OCI-LY1 (cell line): ENCODE measurements around the gene ZNF575.
"Not testable (repeated sequence)": the region's sequence is repeated elsewhere in the genome, so short reads cannot be mapped to it uniquely, and the experiment has no call there.

Experiments
- H2AFZ ChIP-seq: fragments of 200-600 bp; sonication (generic), shearing (Covaris generic); 2 replicates; pipeline ENCODE4 v1.6.0; 2014; ENCODE audit warnings: antibody characterized with exemption, mild to moderate bottlenecking, low read length
- H3F3A ChIP-seq: fragments of 200-600 bp; sonication (generic), shearing (Covaris generic); 2 replicates; pipeline ENCODE4 v1.6.0; 2014; ENCODE audit warnings: mild to moderate bottlenecking, antibody characterized with exemption, low read length, moderate library complexity; ENCODE audit not compliant: insufficient read depth
- H3K27ac ChIP-seq: fragments of 200-600 bp; sonication (generic); 2 replicates; pipeline ENCODE4 v1.5.1; 2014; ENCODE audit warnings: low read length, mixed run types, mild to moderate bottlenecking, low read depth; ENCODE audit not compliant: poor library complexity, severe bottlenecking
- H3K27me3 ChIP-seq: fragments of 200-600 bp; sonication (generic); 2 replicates; pipeline ENCODE4 v1.6.0; 2014; ENCODE audit warnings: antibody characterized with exemption, mild to moderate bottlenecking, low read length, moderate library complexity; ENCODE audit not compliant: insufficient read depth
- H3K36me3 ChIP-seq: fragments of 200-600 bp; sonication (generic); 2 replicates; pipeline ENCODE4 v1.6.1; 2014; ENCODE audit warnings: mild to moderate bottlenecking, antibody characterized with exemption, low read length, moderate library complexity, mixed read lengths; ENCODE audit not compliant: insufficient read depth
- H3K4me1 ChIP-seq: fragments of 200-600 bp; sonication (generic); 2 replicates; pipeline ENCODE4 v1.5.1; 2014; ENCODE audit warnings: mild to moderate bottlenecking, low read length, moderate library complexity; ENCODE audit not compliant: insufficient read depth, severe bottlenecking
- H3K4me2 ChIP-seq: fragments of 200-600 bp; sonication (generic), shearing (Covaris generic); 2 replicates; pipeline ENCODE4 v1.6.1; 2014; ENCODE audit warnings: low read length
- H3K4me3 ChIP-seq: fragments of 200-600 bp; sonication (generic); 2 replicates; pipeline ENCODE4 v1.5.1; 2014; ENCODE audit warnings: low read length, low read depth, mild to moderate bottlenecking, mixed read lengths; ENCODE audit not compliant: poor library complexity, severe bottlenecking
- H3K79me2 ChIP-seq: fragments of 200-600 bp; shearing (Covaris generic); 2 replicates; pipeline ENCODE4 v1.6.1; 2016; ENCODE audit warnings: mixed run types, low read length, mixed read lengths; ENCODE audit not compliant: insufficient read depth
- H3K9ac ChIP-seq: fragments of 200-600 bp; sonication (generic), shearing (Covaris generic); 2 replicates; pipeline ENCODE4 v1.6.1; 2014; ENCODE audit warnings: mild to moderate bottlenecking, low read length, mixed read lengths
- H3K9me2 ChIP-seq: fragments of 200-600 bp; sonication (generic), shearing (Covaris generic); 2 replicates; pipeline ENCODE4 v1.6.1; 2014; ENCODE audit warnings: low read depth, mild to moderate bottlenecking, low read length, mixed read lengths
- H3K9me3 ChIP-seq: fragments of 200-600 bp; shearing (Covaris generic); 2 replicates; pipeline ENCODE4 v1.6.1; 2014; ENCODE audit warnings: low read length, mixed read lengths
- H4K20me1 ChIP-seq: fragments of 200-600 bp; sonication (generic), shearing (Covaris generic); 2 replicates; pipeline ENCODE4 v1.6.0; 2016; ENCODE audit warnings: mild to moderate bottlenecking, low read length; ENCODE audit not compliant: insufficient read depth
- CTCF ChIP-seq: fragments of 200-600 bp; sonication (generic), shearing (Covaris generic); IDR thresholded peaks from 2 replicates; pipeline ENCODE4 v1.5.1; 2017; ENCODE audit warnings: mild to moderate bottlenecking, antibody characterized with exemption, low read length, moderate library complexity, mixed read lengths
- EZH2 ChIP-seq: fragments of 200-600 bp; sonication (generic), shearing (Covaris generic); IDR thresholded peaks from 2 replicates; pipeline ENCODE4 v1.8.0; 2017; ENCODE audit warnings: borderline replicate concordance, mixed run types, mild to moderate bottlenecking, antibody characterized with exemption, low read length, moderate library complexity, mixed read lengths

Gene ZNF575

GRCh38 chr19:43511324-43511723, 21.7 kb upstream of the ZNF575 start:
- Histone ChIP-seq H3K27me3 (no peaks in the 10 kb centered on the region), H2AFZ (no peak overlapping the region), H3K79me2 (no peaks in the 10 kb centered on the region), H3K4me3 (no peak overlapping the region), H3K9ac (no peak overlapping the region), H3K36me3 (no peaks in the 10 kb centered on the region), H3K9me2 (no peaks in the 10 kb centered on the region), H4K20me1 (no peaks in the 10 kb centered on the region), H3K4me2 (no peak overlapping the region), H3K27ac (no peak overlapping the region), H3K4me1 (no peaks in the 10 kb centered on the region), H3K9me3 (no peaks in the 10 kb centered on the region), H3F3A (no peaks in the 10 kb centered on the region)
- TF ChIP-seq EZH2: no peak
- TF ChIP-seq CTCF: no peak

GRCh38 chr19:43512399-43512798, 20.6 kb upstream of the ZNF575 start:
- H3K4me1 ChIP-seq, H3K4me3 ChIP-seq, H3F3A ChIP-seq, H3K9me2 ChIP-seq, H3K9ac ChIP-seq, H3K4me2 ChIP-seq, H3K9me3 ChIP-seq, H3K36me3 ChIP-seq, H3K79me2 ChIP-seq, H2AFZ ChIP-seq, H3K27ac ChIP-seq, H3K27me3 ChIP-seq, H4K20me1 ChIP-seq: not testable (repeated sequence)

GRCh38 chr19:43518051-43518450, 14.9 kb upstream of the ZNF575 start:
- Histone ChIP-seq H3K4me2 (no peak overlapping the region), H3K79me2 (no peaks in the 10 kb centered on the region), H3K9ac (no peak overlapping the region), H2AFZ (no peak overlapping the region), H3K9me2 (no peaks in the 10 kb centered on the region), H3K36me3 (no peaks in the 10 kb centered on the region), H3K4me3 (no peak overlapping the region), H3K27ac (no peak overlapping the region), H3K27me3 (no peaks in the 10 kb centered on the region), H3K4me1 (peaks cover 14% of the 10 kb centered on the region), H3F3A (no peaks in the 10 kb centered on the region), H3K9me3 (no peaks in the 10 kb centered on the region), H4K20me1 (no peaks in the 10 kb centered on the region)
- no peak for TF ChIP-seq CTCF
- no peak for TF ChIP-seq EZH2

- H4K20me1 ChIP-seq: no peaks in the 10 kb centered on the region
- no peak overlapping the region for H2AFZ ChIP-seq
- no peak overlapping the region for H3K4me2 ChIP-seq
- no peaks in the 10 kb centered on the region for H3K9me2 ChIP-seq
- H3K27me3 ChIP-seq: no peaks in the 10 kb centered on the region
- H3K36me3 ChIP-seq: no peaks in the 10 kb centered on the region
- no peak overlapping the region for H3K9ac ChIP-seq
- H3F3A ChIP-seq: no peaks in the 10 kb centered on the region
- H3K4me1 ChIP-seq: peaks cover 14% of the 10 kb centered on the region
- H3K9me3 ChIP-seq: no peaks in the 10 kb centered on the region
- H3K4me3 ChIP-seq: no peak overlapping the region
- peak overlapping the region; percentile 64 for H3K27ac ChIP-seq
- no peaks in the 10 kb centered on the region for H3K79me2 ChIP-seq
- TF ChIP-seq CTCF (peak; percentile 92), EZH2 (no peak)
Observed at GRCh38 chr19:43519436-43520088, 13.4 kb upstream of the ZNF575 start.
